Measurements from ENCODE around the gene ASPSCR1.
"Not testable (repeated sequence)": the region's sequence is repeated elsewhere in the genome, so short reads cannot be mapped to it uniquely, and the experiment has no call there.

Gene ASPSCR1

DNA sequence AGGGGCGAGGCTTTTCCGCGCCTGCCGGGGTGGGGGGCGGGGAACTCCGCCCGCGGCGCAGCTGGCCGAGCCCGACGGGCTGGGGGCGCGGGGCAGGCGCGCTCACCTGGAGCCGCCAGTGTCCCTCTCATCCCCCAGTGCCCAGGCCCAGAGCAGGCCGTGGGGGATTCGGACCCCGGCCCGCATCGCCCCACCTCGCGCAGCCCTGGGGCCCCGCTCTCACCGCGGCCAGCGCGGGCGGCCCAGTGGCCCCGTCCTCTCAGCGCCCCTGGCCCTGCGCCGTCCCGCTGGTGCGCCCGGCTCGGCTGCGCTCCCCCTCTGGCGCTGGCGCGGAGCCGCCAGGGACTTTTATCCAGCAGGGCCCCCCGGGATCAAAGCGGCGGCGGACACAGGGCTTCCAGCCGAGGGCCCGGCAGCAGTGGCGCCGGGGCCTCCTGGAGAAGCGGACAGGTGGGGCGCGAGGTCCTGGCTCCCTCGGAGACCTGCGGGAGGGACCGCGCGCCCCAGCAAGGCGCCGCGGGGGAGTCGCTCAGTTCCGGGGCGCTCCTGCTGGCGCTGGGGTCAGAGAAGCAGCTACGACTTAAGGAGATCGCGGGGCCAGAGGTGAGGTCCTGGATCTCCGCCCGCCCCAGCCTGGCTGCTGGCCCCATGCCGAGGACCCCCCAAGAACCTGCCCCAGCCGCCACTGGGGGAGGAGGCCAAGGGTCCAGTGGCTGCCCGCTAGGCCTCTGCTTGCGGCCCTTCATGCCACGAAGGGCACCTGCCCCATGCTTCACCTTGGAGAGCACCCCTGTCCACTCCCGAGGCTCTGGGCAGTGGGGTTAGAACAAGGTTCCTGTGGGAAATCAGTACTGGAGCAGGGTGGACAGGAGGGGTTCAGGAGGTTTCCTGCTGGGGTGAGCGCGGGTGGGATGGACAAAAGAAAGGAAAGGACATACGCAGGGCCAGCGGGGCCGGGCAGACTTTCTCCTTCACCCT, 15.6 kb upstream of the ASPSCR1 start:
- DNase-seq, result no peak

DNA sequence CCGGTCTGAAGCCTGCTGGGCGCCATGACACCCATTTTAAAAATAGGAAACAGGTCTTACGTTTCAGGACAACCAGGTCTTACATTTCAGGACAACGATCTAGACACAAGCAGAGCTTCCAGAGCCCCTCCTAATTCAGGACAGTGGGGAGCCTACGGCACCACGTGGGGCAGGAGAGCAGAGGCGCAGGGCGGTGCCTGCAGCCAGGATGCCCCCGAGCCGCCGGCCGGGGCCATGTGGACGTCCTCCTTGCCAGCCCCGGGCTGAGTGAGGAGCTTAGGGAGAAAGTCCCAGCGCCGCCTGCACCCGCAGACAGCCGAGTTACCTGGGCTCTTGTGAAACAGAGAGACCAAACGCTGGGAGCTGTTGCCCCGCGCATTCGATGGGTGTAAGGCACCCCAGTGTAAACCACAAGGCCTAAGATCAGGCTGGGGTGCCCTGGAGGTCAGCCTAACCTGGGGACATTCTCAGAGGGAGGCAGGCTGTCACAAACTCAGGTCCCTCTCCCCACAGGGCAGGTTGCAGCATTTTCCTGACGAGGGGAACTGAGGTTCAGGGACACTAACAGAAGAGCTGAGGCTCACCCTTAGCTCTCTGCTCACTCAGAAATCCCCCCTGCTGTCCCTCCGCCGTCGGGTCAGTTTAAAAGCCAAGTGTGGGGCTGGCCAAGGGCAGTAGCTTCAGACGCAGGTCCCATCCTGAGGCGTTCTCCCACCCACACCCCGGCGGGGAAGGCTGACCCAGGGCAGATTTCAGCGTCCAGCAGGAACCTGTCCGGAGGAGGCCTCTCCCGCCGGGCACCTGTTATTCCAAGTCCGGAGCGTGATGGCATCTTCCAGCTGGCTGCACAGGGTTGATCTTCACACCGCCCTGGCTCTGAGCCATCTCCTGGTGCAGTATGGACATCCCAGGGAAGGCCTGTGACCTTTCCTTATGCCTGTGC, 14.7 kb upstream of the ASPSCR1 start:
- no peak for DNase-seq

DNA sequence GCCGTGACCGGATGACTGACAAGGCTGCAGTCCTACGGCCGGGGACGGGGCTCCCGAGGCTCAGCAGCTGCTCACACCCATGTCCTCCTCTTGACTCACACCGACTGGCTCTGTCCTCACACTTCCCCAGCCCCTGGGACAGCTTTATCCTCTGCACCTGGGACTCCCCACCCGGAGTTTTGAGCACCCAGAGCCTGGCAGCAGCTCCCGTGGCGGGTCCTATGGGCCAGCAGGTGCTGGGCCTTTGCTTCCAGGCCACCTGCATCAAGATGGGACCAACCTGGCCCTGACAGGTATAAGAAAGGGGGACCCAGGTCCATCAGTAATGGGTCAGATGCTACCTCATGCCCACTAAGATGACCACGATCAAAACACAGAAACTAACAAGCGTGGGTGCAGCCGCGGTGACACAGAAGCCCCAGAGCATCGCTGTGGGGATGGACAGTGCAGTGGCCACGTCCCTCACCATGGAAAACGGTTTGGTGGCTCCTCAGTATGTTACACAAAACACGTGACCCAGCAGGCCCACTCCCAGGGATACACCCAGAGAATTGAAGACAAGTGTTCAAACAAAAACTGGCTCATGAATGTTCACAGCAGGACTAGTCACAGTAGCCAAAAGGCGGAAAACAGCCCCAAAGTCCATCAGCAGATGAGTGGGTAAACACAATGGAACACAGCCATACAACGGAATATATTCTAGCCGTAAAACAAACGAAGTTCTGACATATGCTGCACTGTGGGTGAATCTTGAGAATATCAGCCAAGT, 13.2 kb upstream of the ASPSCR1 start:
- DNase-seq, result no peak

DNA sequence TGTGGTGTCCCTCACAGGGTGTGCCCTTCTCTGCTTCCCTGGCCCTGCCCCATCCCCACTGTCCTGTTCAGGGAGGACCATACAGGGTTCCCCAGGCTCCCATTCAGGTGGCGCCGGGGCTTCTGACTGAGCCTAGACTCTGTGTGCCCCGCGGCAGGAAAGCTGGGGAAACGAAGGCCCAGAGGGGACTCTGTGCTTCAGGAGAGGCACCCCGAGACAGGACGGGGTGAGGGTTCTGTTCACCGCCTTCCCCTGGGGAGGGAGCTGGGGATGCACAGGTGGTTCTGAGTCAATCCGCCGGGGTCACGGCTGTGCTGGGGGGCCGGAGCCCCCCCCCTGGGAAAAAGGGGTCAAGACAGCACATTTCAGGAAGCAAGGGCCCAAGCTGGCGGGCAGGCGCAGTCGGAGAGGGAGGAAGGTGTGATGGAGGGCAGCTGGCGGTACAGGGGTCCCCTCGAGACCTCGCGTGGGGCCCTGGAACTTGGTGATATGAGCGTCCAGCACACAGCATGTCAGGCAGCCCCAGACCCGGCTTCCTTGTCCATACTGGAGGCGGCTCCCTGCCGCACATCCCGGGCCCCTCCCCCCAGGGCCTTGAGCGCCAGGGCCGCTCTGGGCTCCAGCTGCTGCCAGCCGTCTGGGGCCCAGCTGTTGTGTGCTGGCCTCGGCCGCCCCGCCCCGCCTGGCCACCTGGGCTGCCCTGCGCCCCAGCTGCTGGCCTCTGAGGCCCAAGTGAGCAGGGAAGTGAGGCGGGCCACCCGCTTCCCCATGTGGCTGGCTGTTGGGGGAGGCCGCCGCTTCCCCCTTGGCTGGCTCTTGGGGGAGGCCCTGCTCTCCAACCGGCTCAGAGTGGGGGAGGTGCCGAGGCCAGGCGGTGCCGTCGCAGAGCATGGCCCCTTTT, 10.8 kb upstream of the ASPSCR1 start:
- DNase-seq, result no peak

DNA sequence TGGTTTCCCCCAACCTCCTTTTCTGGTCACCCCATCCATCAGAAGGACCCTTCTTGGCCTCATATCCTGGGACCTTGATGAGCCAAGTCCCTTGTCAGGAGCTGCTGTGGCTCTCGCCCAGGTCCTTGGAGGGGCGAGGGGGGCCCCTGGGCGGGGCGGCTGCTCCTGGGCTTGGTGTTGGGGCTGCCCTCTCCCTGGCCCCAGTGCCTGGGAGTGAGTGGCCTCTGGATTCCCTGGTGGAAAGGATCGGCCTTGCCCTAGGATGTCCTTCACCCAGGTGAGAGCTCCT, 10.2 kb upstream of the ASPSCR1 start:
- no peak for DNase-seq

DNA sequence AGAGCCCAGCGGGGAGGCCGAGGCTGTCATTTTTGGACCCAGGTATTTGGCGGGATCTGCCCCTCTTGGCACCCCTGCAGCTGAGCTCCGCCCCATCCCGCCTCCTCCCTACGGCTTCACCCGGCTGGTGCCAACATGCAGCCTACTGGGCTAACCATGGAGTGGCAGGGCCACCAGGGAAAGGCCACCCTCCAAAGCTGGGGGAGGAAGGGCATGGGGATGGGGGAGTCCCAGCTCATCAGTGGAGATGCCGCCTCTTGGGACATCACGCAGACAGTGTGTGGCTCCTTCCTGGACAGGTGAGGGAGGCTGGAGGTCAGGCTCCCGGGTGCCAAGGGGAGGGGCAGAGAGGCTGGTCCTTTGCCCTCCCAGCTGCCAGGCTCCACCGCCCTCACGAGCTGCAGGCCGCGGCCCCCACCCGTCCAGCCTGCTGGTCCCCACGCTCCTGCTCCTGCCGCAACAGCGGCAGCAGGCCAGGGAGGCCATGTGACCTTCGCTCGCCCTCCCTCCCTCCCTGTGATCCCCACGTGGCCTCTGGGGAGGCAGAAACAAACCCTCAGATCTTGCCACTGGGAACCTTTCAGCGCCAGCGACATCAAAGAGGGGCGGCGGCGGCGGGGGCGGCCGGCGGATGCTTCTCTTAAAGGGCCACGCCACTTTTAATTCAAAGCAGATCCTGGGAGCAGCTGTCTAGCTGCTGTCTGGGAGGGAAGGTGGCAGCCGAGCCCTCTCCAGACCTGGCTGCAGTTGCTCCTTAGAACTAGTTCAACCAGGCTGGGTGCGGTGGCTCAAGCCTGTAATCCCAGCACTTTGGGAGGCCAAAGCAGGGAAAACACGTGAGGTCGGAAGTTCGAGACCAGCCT, 9.7 kb upstream of the ASPSCR1 start:
- DNase-seq, result peak; percentile 54

DNA sequence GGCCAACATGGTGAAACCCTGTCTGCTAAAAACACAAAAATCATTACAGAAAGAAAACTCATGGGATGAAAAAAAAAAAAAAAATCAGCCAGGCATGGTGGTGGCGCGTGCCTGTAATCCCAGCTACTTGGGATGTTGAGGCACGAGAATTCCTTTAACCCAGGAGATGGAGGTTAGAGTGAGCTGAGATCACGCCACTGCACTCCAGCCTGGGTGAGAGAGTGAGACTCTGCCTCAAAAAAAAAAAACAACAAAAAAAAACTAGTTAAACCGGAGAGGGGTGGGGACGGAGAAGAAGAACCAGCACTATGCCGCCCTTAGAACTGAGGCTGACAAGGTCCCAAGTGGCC, 9.1 kb upstream of the ASPSCR1 start:
- DNase-seq, result no peak

DNA sequence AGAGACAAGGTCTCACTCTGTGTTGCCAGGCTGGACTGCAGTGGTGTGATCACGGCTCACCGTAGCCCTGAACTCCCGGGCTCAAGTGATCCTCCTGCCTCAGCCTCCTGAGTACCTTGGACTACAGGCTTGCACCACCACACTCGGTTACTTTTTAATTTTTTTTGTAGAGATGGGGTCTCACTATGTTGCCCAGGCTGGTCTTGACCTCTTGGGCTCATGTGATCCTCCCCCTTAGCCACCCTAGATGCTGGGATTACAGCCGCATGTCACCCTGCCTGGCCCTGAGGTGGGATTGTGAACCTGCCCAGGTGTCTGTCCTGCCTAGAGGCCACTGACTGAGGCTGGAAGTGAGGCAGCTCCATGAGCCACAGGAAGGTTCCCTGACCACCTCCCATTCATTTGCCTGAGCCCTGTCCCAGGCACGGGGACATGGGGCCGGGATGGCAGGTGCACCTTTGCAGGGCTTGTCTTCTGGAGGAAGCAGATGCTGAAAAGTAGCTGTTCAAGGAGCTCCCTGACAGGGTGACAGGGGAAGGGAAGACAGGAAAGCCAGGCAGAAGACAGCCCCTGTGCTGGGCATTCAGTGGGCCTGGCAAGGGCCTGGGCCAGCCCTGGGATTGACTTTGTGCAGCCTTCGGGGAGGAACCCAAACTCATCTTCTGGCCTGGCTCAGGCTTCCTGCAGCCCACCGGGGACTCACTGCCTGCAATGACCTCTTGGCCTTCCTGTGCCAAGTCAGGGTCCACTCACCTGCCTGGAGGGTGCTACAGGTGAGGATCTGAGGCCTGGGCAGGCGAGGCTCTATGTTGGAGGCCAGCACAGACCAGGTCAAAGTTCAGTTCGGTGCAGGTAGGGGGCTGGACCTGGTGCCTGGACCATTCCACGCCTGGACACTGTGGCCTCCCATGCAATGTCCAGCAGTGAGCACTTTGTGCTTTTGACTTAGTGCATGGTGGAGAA, 8.3 kb upstream of the ASPSCR1 start:
- DNase-seq, result no peak

DNA sequence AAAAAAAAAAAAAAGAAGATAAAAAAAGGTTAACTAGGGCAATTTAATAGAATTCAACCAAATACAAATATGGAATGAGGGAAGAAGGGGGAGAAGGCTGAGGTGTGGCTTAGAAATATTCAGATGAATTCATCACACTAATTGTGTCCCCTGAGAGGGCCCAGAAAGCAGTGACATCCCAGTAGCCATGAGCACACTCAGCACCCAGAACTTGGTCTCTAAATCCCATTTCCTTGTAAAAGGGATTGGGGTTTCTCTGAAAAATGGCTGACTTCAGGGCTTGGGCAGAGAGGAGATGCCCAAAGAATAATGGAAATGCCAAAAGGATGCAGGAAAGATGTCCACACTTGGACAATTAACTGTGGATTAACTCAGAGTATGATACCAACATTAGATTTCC, 4.0 kb upstream of the ASPSCR1 start:
- no peak for DNase-seq

DNA sequence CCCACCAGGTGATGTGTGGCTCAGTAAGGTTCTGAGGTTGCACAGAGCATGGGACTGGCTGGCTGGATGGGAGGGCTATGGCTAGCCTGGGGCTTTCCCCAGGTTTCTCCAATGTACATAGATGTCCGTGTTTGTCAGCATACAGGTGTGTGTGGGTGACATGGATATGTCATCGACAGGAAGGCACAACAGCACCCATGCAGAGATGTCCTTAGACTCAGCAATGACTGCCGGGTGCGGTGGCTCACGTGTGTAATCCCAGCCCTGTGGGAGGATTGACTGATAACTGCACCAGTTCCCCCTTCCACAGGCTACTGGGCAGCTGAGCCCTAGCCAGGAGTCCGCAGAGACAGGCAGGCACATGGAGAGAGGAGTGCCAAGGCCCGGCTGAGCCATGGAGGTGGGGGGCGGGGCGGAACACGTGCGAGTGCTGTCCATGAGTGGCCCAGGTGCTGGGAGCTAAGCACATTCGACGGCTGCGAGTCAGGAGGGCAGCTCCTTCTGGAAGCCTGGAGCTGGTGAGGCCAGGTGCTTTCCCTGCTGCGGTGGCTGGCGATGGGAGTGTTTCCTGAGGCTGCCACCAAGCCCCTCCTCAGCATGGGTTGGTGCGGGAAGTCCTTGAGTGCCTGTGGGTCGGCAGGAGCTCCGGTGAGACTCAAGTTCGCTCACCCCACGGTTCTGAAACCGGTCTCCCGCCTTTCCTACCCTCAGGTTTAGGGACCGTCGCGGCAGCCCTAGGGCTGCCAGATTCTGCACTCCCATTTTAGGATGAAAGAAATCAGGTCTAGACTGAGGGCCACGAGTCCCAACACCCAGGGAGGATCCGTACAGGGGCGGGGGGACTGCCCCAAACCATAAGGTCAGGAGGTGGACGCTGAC, 858 bp upstream of the ASPSCR1 start:
- no peak for DNase-seq

DNA sequence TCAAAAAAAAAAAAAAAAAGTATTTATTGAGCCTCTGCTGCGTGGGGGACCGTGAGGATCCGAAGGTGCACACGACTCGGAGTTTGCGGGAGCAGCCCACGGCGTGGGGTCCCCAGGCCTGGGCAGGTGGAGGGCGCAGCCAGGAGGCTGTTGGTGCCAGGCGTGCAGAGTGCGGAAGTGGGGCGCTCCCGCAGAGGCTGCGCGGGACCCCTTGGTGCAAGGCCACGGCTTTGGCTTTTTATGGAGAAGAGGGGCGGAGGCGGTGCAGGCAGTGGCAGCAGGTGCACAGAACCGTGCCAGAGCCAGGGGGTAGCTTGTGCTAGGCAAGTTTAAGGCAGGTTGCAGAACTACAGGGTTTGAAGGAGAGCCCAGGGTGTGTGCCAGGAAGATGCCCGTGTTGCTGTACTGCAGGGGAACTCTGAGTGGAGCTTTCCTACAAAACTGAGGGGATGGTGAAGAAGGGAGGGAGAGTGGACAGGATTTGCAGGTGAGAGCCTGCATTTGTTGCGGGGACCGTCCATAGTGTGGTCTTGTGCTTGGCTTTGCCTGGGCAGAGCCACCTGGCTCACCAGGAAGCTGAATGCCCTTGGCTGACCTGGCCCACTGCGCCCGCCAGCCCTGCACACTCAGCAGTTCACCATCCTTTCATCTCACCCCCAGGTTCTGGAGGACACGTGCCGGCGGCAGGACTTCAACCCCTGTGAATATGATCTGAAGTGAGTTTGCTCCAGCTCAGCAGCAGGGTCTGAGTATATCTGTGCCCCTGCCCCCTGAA, 1.3 kb downstream of the ASPSCR1 start:
- DNase-seq, result no peak

DNA sequence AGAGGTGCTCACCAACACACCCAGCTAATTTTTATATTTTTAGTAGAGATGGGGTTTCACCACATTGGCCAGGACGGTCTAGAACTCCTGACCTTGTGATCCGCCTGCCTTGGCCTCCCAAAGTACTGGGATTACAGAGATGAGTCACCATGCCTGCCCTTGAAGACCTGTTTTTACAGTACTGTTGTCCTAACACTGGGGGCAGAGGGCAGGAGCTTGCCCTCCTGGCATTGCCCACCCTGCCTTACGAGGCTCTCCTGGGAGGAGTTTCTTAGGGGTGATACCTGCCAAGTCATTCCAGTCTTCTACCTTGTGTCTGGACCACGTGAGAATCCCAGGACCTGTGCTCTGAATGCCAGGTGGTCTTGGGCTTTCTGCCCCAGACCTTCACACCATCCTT, 2.7 kb downstream of the ASPSCR1 start:
- no peak for DNase-seq

DNA sequence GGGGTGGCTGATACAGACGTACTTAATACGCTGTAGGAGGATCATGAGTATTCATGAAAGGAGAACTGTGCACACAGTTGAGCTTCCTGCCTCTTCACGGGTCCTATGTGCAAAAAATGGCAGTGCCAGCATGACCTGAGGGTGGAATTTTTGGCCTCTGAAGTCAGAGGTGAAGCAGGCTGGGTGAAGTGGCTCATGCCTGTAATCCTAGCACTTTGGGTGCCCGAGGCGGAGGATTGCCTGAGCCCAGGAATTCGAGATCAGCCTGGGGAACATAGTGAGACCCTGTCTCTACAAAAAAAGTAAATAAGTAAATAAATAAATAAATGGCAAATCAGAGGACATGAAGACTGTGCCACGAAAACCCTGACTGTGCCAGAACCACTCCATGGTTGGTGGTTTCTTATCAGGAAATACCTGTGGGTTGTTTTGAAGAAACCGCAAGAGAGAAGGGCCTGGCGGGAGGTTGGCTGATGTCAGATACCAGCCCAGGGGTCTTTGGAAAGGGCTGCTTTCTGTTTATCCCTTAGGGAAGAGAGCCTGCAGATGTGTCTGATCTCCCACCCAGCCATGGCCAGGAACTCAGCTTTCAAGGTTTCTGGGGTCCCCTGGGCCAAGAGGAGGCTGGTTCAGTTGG, 3.4 kb downstream of the ASPSCR1 start:
- no peak for DNase-seq

DNA sequence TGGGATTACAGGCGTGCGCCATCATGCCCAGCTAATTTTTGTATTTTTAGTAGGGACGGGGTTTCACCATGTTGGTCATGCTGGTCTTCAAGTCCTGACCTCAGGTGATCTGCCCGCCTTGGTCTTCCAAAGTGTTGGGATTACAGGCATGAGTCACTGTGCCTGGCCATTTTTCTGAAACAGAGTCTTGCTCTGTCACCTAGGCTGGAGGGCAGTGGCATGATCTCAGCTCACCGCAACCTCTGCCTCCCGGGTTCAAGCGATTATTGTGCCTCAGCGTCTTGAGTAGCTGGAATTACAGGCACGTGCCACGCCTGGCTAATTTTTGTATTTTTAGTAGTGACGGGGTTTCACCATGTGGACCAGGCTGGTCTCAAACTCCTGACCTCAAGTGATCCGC, 4.1 kb downstream of the ASPSCR1 start:
- DNase-seq, result not testable (repeated sequence)

DNA sequence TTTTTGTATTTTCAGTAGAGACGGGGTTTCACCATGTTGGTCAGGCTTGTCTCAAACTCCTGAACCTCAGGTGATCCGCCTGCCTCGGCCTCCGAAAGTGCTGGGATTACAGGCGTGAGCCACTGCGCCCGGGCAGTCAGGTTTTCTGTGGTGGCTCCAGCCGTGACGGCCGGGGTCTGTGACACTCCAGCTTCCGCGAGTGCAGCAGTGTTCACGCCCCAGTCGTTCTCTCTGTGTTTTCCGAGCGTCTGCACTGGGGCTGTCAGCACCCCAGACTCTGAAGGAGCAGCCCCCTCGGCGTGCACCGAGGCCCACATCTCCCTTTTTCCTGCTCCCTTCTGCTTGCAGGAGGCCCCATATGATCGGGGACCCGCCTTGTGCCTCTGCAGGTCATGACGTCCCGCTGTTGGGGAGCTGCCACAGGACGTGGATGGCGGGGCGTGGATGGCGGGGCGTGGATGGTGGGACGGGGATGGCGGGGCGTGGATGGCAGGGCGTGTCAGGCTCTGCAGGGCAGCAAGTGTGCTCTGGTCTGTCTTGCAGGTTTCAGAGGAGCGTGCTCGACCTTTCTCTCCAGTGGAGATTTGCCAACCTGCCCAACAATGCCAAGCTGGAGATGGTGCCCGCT, 5.7 kb downstream of the ASPSCR1 start:
- no peak for DNase-seq

DNA sequence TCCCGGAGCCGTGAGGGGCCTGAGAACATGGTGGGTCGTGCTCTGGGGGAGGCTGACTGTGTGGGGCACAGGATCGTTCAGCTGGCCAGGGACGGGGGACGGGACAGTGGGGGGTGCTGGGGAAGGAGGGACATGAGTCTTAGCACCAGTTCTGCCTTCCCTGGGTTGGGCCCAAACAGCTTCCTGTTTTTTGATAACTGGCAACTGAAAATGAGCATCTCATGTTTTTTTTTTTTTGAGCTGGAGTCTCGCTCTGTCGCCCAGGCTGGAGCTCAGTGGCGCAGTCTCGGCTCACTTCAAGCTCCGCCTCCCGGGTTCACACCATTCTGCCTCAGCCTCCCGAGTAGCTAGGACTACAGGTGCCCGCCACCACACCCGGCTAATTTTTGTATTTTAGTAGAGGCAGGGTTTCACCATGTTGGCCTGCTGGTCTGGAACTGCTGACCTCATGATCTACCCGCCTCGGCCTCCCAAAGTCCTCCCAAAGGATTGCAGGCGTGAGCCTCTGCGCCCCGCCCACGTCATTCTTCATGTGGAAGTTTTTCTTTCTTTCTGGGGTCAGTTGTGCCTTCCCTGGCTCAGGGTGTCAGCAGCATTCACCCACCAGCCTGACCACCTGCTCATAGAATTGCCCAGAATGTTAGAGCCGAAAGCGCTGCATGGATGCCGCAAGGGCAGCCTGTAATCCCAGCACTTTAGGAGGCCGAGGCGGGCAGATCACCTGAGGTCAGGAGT, 6.4 kb downstream of the ASPSCR1 start:
- DNase-seq, result no peak

Measured in EL (cell line).